ENCODE results near the gene SNX7. TPM values are rescaled to one million over a fixed set of nuclear protein-coding genes. Genes with fewer than 3 reads are reported as not detected.

SNX7 gene
- total and polyA plus RNA-seq, 7 experiments from 2014 or later: 0.19 to 1.3 (median 0.24) TPM; not detected in 4

GRCh38 chr1:98704971-98705370 is 43.5 kb downstream of the SNX7 start:
- Mint-ChIP-seq H3K4me1 (no peaks in the 10 kb centered on the region), H3K9me3 (no peaks in the 10 kb centered on the region), H3K36me3 (no peaks in the 10 kb centered on the region), H3K27me3 (peaks cover 0 to 10% (median 0%) of the 10 kb centered on the region in 5 donors), H3K4me3 (no peak overlapping the region), H3K27ac (no peak overlapping the region)
- no peaks in the 10 kb centered on the region for H3K36me3 ChIP-seq (ENCODE audit: control insufficient read depth in 2 of 3, insufficient read depth in 3 of 3, low read length in 3 of 3)
- DNase-seq (no peak), ATAC-seq (no peak)
- no peak overlapping the region for H3K27ac ChIP-seq (ENCODE audit: low read depth, low read length)
- intact Hi-C loops (cut with micrococcal nuclease): no loop called here
- no peaks in the 10 kb centered on the region for H3K4me1 ChIP-seq (ENCODE audit: control insufficient read depth in 2 of 2, insufficient read depth in 2 of 2, low read length in 2 of 2)
- H3K27me3 ChIP-seq (ENCODE audit: control insufficient read depth in 2 of 2, insufficient read depth in 2 of 2, low read length in 2 of 2): no peaks in the 10 kb centered on the region
- no peak overlapping the region for H3K4me3 ChIP-seq (ENCODE audit: low read length)
- ChIA-PET CTCF (no interaction called here), POLR2A (no interaction called here)
- H3K9me3 ChIP-seq (ENCODE audit: control insufficient read depth in 2 of 3, low read length in 3 of 3): no peaks in the 10 kb centered on the region

GRCh38 chr1:98705591-98705990 is 44.1 kb downstream of the SNX7 start:
- Histone ChIP-seq H3K9me3 (ENCODE audit: control insufficient read depth in 2 of 3, low read length in 3 of 3) (no peaks in the 10 kb centered on the region), H3K4me1 (ENCODE audit: control insufficient read depth in 2 of 2, insufficient read depth in 2 of 2, low read length in 2 of 2) (no peaks in the 10 kb centered on the region), H3K36me3 (ENCODE audit: control insufficient read depth in 2 of 3, insufficient read depth in 3 of 3, low read length in 3 of 3) (no peaks in the 10 kb centered on the region), H3K4me3 (ENCODE audit: low read length) (no peak overlapping the region), H3K27me3 (ENCODE audit: control insufficient read depth in 2 of 2, insufficient read depth in 2 of 2, low read length in 2 of 2) (no peaks in the 10 kb centered on the region), H3K27ac (ENCODE audit: low read depth, low read length) (no peak overlapping the region)
- Mint-ChIP-seq H3K27me3 (peaks cover 0 to 10% (median 0%) of the 10 kb centered on the region in 5 donors), H3K4me3 (no peak overlapping the region), H3K36me3 (no peaks in the 10 kb centered on the region), H3K27ac (no peak overlapping the region), H3K4me1 (no peaks in the 10 kb centered on the region), H3K9me3 (no peaks in the 10 kb centered on the region)
- ATAC-seq (no peak), DNase-seq (no peak)
- intact Hi-C loops (cut with micrococcal nuclease): no loop called here
- POLR2A ChIA-PET: no interaction called here
- CTCF ChIA-PET: no interaction called here

GRCh38 chr1:98706173-98706843 is 44.8 kb downstream of the SNX7 start:
- H3K9me3 ChIP-seq (ENCODE audit: control insufficient read depth in 2 of 3, low read length in 3 of 3): no peaks in the 10 kb centered on the region
- H3K27ac ChIP-seq (ENCODE audit: low read depth, low read length): no peak overlapping the region
- Mint-ChIP-seq H3K9me3 (no peaks in the 10 kb centered on the region), H3K36me3 (no peaks in the 10 kb centered on the region), H3K27me3 (peaks cover 0 to 10% (median 0%) of the 10 kb centered on the region in 5 donors), H3K4me1 (no peaks in the 10 kb centered on the region), H3K27ac (no peak overlapping the region), H3K4me3 (no peak overlapping the region)
- POLR2A ChIA-PET: no interaction called here
- H3K27me3 ChIP-seq (ENCODE audit: control insufficient read depth in 2 of 2, insufficient read depth in 2 of 2, low read length in 2 of 2): no peaks in the 10 kb centered on the region
- intact Hi-C loops (cut with micrococcal nuclease): no loop called here
- ATAC-seq: no peak
- H3K36me3 ChIP-seq (ENCODE audit: control insufficient read depth in 2 of 3, insufficient read depth in 3 of 3, low read length in 3 of 3): no peaks in the 10 kb centered on the region
- DNase-seq: no peak
- CTCF ChIA-PET: no interaction called here
- no peak overlapping the region for H3K4me3 ChIP-seq (ENCODE audit: low read length)
- H3K4me1 ChIP-seq (ENCODE audit: control insufficient read depth in 2 of 2, insufficient read depth in 2 of 2, low read length in 2 of 2): no peaks in the 10 kb centered on the region

- no peaks in the 10 kb centered on the region for H3K36me3 Mint-ChIP-seq
- no peak overlapping the region for H3K4me3 Mint-ChIP-seq
- no peak overlapping the region for H3K4me3 ChIP-seq (ENCODE audit: low read length)
- H3K4me1 ChIP-seq (ENCODE audit: control insufficient read depth in 2 of 2, insufficient read depth in 2 of 2, low read length in 2 of 2): no peaks in the 10 kb centered on the region
- no peaks in the 10 kb centered on the region for H3K4me1 Mint-ChIP-seq
- intact Hi-C loops (cut with micrococcal nuclease): no loop called here
- POLR2A ChIA-PET: no interaction called here
- H3K9me3 ChIP-seq (ENCODE audit: control insufficient read depth in 2 of 3, low read length in 3 of 3): no peaks in the 10 kb centered on the region
- no peaks in the 10 kb centered on the region for H3K36me3 ChIP-seq (ENCODE audit: control insufficient read depth in 2 of 3, insufficient read depth in 3 of 3, low read length in 3 of 3)
- no peak overlapping the region for H3K27ac ChIP-seq (ENCODE audit: low read depth, low read length)
- ATAC-seq: no peak
- no peaks in the 10 kb centered on the region for H3K27me3 ChIP-seq (ENCODE audit: control insufficient read depth in 2 of 2, insufficient read depth in 2 of 2, low read length in 2 of 2)
- peaks cover 0 to 4% (median 0%) of the 10 kb centered on the region in 11 donors for H3K9me3 Mint-ChIP-seq
- no peak for DNase-seq
- H3K27ac Mint-ChIP-seq: no peak overlapping the region
- peaks cover 0 to 10% (median 0%) of the 10 kb centered on the region in 5 donors for H3K27me3 Mint-ChIP-seq
- CTCF ChIA-PET: interaction anchor here (1.3 kb wide), 1 partner anchor 15 kb away, joined by 3 read pairs; no protein-coding TSS in a partner anchor
Observed at GRCh38 chr1:98707556-98707955, 46.0 kb downstream of the SNX7 start.

- Mint-ChIP-seq H3K4me3 (no peak overlapping the region), H3K9me3 (peaks cover 0 to 4% (median 0%) of the 10 kb centered on the region in 11 donors), H3K27me3 (peaks cover 0 to 10% (median 0%) of the 10 kb centered on the region in 5 donors), H3K36me3 (no peaks in the 10 kb centered on the region), H3K4me1 (no peaks in the 10 kb centered on the region), H3K27ac (no peak overlapping the region)
- intact Hi-C loops (cut with micrococcal nuclease): no loop called here
- H3K27ac ChIP-seq (ENCODE audit: low read depth, low read length): no peak overlapping the region
- DNase-seq (no peak), ATAC-seq (no peak)
- no peaks in the 10 kb centered on the region for H3K36me3 ChIP-seq (ENCODE audit: control insufficient read depth in 2 of 3, insufficient read depth in 3 of 3, low read length in 3 of 3)
- no peaks in the 10 kb centered on the region for H3K27me3 ChIP-seq (ENCODE audit: control insufficient read depth in 2 of 2, insufficient read depth in 2 of 2, low read length in 2 of 2)
- no peak overlapping the region for H3K4me3 ChIP-seq (ENCODE audit: low read length)
- no peaks in the 10 kb centered on the region for H3K9me3 ChIP-seq (ENCODE audit: control insufficient read depth in 2 of 3, low read length in 3 of 3)
- ChIA-PET CTCF (interaction anchor here (0.7 kb wide), 1 partner anchor 57 kb away, joined by 3 read pairs; no protein-coding TSS in a partner anchor), POLR2A (no interaction called here)
- H3K4me1 ChIP-seq (ENCODE audit: control insufficient read depth in 2 of 2, insufficient read depth in 2 of 2, low read length in 2 of 2): no peaks in the 10 kb centered on the region
Observed at GRCh38 chr1:98709906-98710305, 48.4 kb downstream of the SNX7 start.

- Mint-ChIP-seq H3K9me3 (peaks cover 0 to 12% (median 4%) of the 10 kb centered on the region in 11 donors), H3K4me3 (no peak overlapping the region), H3K27ac (no peak overlapping the region), H3K4me1 (no peaks in the 10 kb centered on the region), H3K27me3 (peaks cover 0 to 33% (median 11%) of the 10 kb centered on the region in 5 donors), H3K36me3 (peaks cover 0 to 8% (median 0%) of the 10 kb centered on the region in 5 donors)
- ChIA-PET POLR2A (no interaction called here), CTCF (interaction anchor here (0.6 kb wide), 1 partner anchor 188 kb away, joined by 3 read pairs; no protein-coding TSS in a partner anchor)
- no peak overlapping the region for H3K4me3 ChIP-seq (ENCODE audit: low read length)
- H3K4me1 ChIP-seq (ENCODE audit: control insufficient read depth in 2 of 2, insufficient read depth in 2 of 2, low read length in 2 of 2): no peaks in the 10 kb centered on the region
- no peaks in the 10 kb centered on the region for H3K36me3 ChIP-seq (ENCODE audit: control insufficient read depth in 2 of 3, insufficient read depth in 3 of 3, low read length in 3 of 3)
- H3K27ac ChIP-seq (ENCODE audit: low read depth, low read length): no peak overlapping the region
- H3K9me3 ChIP-seq (ENCODE audit: control insufficient read depth in 2 of 3, low read length in 3 of 3): no peaks in the 10 kb centered on the region
- DNase-seq (no peak), ATAC-seq (no peak)
- H3K27me3 ChIP-seq (ENCODE audit: control insufficient read depth in 2 of 2, insufficient read depth in 2 of 2, low read length in 2 of 2): no peaks in the 10 kb centered on the region
- intact Hi-C loops (cut with micrococcal nuclease): no loop called here
Observed at GRCh38 chr1:98723574-98723973, 62.1 kb downstream of the SNX7 start.

Data from naive thymus-derived CD4-positive, alpha-beta T cell (primary cell).